ENCODE data around the gene ZDHHC11. TPM values are rescaled to one million over a fixed set of nuclear protein-coding genes. Genes with fewer than 3 reads are reported as not detected.

Gene ZDHHC11
- total and polyA plus RNA-seq, 2 experiments from 2014 or later, result 8.0 to 29.1 TPM

DNA sequence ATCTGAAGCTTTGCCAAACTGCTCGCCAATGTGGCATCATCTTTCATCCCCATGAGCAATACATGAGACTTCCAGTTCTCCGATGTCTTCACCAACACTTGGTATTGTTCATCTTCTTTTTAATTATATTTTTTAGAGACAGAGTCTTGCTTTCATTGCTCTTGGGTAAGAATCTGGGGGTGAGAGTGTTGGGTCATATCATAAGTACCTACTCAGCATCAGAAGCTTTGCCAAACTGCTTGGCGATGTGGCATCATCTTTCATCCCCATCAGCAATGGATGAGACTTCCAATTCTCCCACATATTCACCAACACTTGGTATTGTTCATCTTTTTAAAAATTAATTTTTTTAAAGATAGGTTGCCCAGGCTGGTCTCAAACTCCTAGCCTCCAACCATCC, 35.3 kb downstream of the ZDHHC11 start:
- Mint-ChIP-seq H3K4me1 (peaks cover 8% of the 10 kb centered on the region; the same call in 2 of the 3 replicates), H3K27me3 (ENCODE audit: insufficient read depth, low read depth, poor library complexity) (no peaks in the 10 kb centered on the region), H3K9me3 (no peaks in the 10 kb centered on the region), H3K4me3 (no peak overlapping the region), H3K36me3 (ENCODE audit: low read depth) (peaks cover 22% of the 10 kb centered on the region; the same call in 2 of the 3 replicates), H3K27ac (no peak overlapping the region)
- no peak overlapping the region for H3K4me2 ChIP-seq
- H2AFZ ChIP-seq, result no peak overlapping the region
- no peak overlapping the region for H3K27ac ChIP-seq (ENCODE audit: low read depth)
- TF ChIP-seq JUNB (IDR thresholded peaks at IDR 0.05; ENCODE audit: unreplicated experiment) (no peak), NANOG (IDR thresholded peaks at IDR 0.05; ENCODE audit: borderline replicate concordance) (no peak), EZH2phosphoT487 (IDR thresholded peaks at IDR 0.05; ENCODE audit: unreplicated experiment) (no peak), ZNF114 (CRISPR knock-in tag; IDR thresholded peaks at IDR 0.05) (no peak), POLR2AphosphoS5 (IDR thresholded peaks at IDR 0.05; ENCODE audit: low read depth) (no peak), ZNF462 (CRISPR knock-in tag; IDR thresholded peaks at IDR 0.05) (no peak), STAT1 (IDR thresholded peaks at IDR 0.05; ENCODE audit: unreplicated experiment) (no peak), CTCF (conservative IDR thresholded peaks at IDR 0.05; ENCODE audit: low read depth in 2 of 2) (no peak), ZNF331 (CRISPR knock-in tag; IDR thresholded peaks at IDR 0.05; ENCODE audit: low read depth) (no peak), CREB1 (CRISPR knock-in tag; IDR thresholded peaks at IDR 0.05; ENCODE audit: low read depth) (no peak), EZH2 (IDR thresholded peaks at IDR 0.05; ENCODE audit: low read depth, unreplicated experiment) (no peak)
- TF ChIP-seq, protein P1, sequence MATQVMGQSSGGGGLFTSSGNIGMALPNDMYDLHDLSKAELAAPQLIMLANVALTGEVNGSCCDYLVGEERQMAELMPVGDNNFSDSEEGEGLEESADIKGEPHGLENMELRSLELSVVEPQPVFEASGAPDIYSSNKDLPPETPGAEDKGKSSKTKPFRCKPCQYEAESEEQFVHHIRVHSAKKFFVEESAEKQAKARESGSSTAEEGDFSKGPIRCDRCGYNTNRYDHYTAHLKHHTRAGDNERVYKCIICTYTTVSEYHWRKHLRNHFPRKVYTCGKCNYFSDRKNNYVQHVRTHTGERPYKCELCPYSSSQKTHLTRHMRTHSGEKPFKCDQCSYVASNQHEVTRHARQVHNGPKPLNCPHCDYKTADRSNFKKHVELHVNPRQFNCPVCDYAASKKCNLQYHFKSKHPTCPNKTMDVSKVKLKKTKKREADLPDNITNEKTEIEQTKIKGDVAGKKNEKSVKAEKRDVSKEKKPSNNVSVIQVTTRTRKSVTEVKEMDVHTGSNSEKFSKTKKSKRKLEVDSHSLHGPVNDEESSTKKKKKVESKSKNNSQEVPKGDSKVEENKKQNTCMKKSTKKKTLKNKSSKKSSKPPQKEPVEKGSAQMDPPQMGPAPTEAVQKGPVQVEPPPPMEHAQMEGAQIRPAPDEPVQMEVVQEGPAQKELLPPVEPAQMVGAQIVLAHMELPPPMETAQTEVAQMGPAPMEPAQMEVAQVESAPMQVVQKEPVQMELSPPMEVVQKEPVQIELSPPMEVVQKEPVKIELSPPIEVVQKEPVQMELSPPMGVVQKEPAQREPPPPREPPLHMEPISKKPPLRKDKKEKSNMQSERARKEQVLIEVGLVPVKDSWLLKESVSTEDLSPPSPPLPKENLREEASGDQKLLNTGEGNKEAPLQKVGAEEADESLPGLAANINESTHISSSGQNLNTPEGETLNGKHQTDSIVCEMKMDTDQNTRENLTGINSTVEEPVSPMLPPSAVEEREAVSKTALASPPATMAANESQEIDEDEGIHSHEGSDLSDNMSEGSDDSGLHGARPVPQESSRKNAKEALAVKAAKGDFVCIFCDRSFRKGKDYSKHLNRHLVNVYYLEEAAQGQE (IDR thresholded peaks at IDR 0.05; ENCODE audit: unreplicated experiment), result no peak
- TF ChIP-seq, protein P2, sequence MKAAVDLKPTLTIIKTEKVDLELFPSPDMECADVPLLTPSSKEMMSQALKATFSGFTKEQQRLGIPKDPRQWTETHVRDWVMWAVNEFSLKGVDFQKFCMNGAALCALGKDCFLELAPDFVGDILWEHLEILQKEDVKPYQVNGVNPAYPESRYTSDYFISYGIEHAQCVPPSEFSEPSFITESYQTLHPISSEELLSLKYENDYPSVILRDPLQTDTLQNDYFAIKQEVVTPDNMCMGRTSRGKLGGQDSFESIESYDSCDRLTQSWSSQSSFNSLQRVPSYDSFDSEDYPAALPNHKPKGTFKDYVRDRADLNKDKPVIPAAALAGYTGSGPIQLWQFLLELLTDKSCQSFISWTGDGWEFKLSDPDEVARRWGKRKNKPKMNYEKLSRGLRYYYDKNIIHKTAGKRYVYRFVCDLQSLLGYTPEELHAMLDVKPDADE (IDR thresholded peaks at IDR 0.05), result no peak
- H3K27me3 ChIP-seq (ENCODE audit: insufficient read depth), result no peaks in the 10 kb centered on the region
- H3K4me3 ChIP-seq, result no peak overlapping the region
- H3F3A ChIP-seq (replicated peaks; ENCODE audit: low read depth), result no peaks in the 10 kb centered on the region
- no peaks in the 10 kb centered on the region for H4K20me1 ChIP-seq (replicated peaks; ENCODE audit: insufficient read depth)
- no peaks in the 10 kb centered on the region for H3K9me2 ChIP-seq (ENCODE audit: insufficient read depth)
- no peak for DNase-seq (ENCODE audit: low spot score)
- H3K4me1 ChIP-seq (ENCODE audit: insufficient read depth), result peaks cover 4% of the 10 kb centered on the region
- ATAC-seq, result no peak
- H3K36me3 ChIP-seq (ENCODE audit: insufficient read depth), result peaks cover 3% of the 10 kb centered on the region; the same call in 1 of the 2 replicates
- no peaks in the 10 kb centered on the region for H3K79me2 ChIP-seq (replicated peaks; ENCODE audit: insufficient read depth)
